Measurements from ENCODE around the gene MAGI3.
"Not testable (repeated sequence)": the region's sequence is repeated elsewhere in the genome, so short reads cannot be mapped to it uniquely, and the experiment has no call there.

MAGI3 gene

GRCh38 chr1:113714606-113715269 is 324.4 kb downstream of the MAGI3 start:
- DNase-seq: no peak

GRCh38 chr1:113717506-113717905 is 327.2 kb downstream of the MAGI3 start:
- DNase-seq: not testable (repeated sequence)

- DNase-seq: not testable (repeated sequence)
These were observed 328.3 kb downstream of the MAGI3 start for GRCh38 chr1:113718621-113719020.

- no peak for DNase-seq
These were observed 330.7 kb downstream of the MAGI3 start for GRCh38 chr1:113721010-113721409.

GRCh38 chr1:113732802-113733201 is 342.5 kb downstream of the MAGI3 start:
- no peak for DNase-seq

GRCh38 chr1:113734357-113735055 is 344.2 kb downstream of the MAGI3 start:
- DNase-seq: no peak

Data from stimulated activated naive CD4-positive, alpha-beta T cell treated with Interleukin-2 at 50 U/mL for 16 hours (primary cell).